H1 (cell line): ENCODE results near the gene ABCD4. TPM values are rescaled to one million over a fixed set of nuclear protein-coding genes. Genes with fewer than 3 reads are reported as not detected.

ENCODE experiments used
- CTCF ChIA-PET: fragments of 300-600 bp; sonication (Branson Sonifier 250); formaldehyde crosslinking; loops from one replicate; lab custom pipeline; 2021; ENCODE audit not compliant: partially characterized antibody; lab: Charles Lee
- POLR2A ChIA-PET: fragments of 300-600 bp; sonication (Branson Sonifier 250); formaldehyde crosslinking; loops from one replicate; lab custom pipeline; 2021; ENCODE audit warnings: inconsistent platforms; ENCODE audit not compliant: partially characterized antibody; lab: Charles Lee
- DNase-seq, 2 experiments: peaks; one replicate each; pipeline versions ENCODE4 v3.0.0 to v3.0.0-alpha.2; 2010 to 2022; ENCODE audit warnings: low spot score in 2 of 2, low read depth in 1 of 2, mixed read lengths in 1 of 2
- FAIRE-seq: peaks from 2 replicates; lab custom pipeline; 2011; peaks lifted over from hg19 to GRCh38; lab: Jason Lieb, UNC
- H2AFZ ChIP-seq: 2 replicates; pipeline ENCODE4 v1.8.1; 2012; ENCODE audit warnings: low read length, inconsistent platforms
- H2AK5ac ChIP-seq: 2 replicates; pipeline ENCODE4 v1.6.1; 2013; ENCODE audit warnings: low read depth, low read length
- H2BK120ac ChIP-seq: replicated peaks from 2 replicates; pipeline ENCODE3; 2013; ENCODE audit warnings: low read depth, low read length, inconsistent platforms
- H2BK12ac ChIP-seq: 2 replicates; pipeline ENCODE4 v1.6.1; 2013; ENCODE audit warnings: low read depth, low read length
- H2BK15ac ChIP-seq: 2 replicates; pipeline ENCODE4 v1.6.1; 2013; ENCODE audit warnings: low read length
- H2BK20ac ChIP-seq: 2 replicates; pipeline ENCODE4 v1.6.1; 2013; ENCODE audit warnings: low read length
- H2BK5ac ChIP-seq: 2 replicates; pipeline ENCODE4 v1.6.1; 2013; ENCODE audit warnings: low read depth, low read length
- H3K14ac ChIP-seq: 2 replicates; pipeline ENCODE4 v1.6.1; 2013; ENCODE audit warnings: inconsistent platforms; ENCODE audit not compliant: insufficient read length
- H3K18ac ChIP-seq: 2 replicates; pipeline ENCODE4 v1.6.1; 2013; ENCODE audit warnings: low read length; ENCODE audit errors: extremely low read depth
- H3K23ac ChIP-seq: 2 replicates; pipeline ENCODE4 v1.6.1; 2013; ENCODE audit warnings: inconsistent platforms; ENCODE audit not compliant: insufficient read length
- H3K23me2 ChIP-seq: 2 replicates; pipeline ENCODE4 v1.6.1; 2013; ENCODE audit warnings: low read depth, low read length
- H3K27ac ChIP-seq: 2 replicates; pipeline ENCODE4 v1.6.1; 2011; ENCODE audit warnings: low read depth, low read length, inconsistent platforms
- H3K27me3 ChIP-seq, 4 experiments: replicated peaks in 1 of 4; 1 replicate in 1 of 4; 2 replicates in 3 of 4; pipeline versions ENCODE4 v1.6.1 to v1.8.1; 2011 to 2013; ENCODE audit warnings: low read length in 3 of 4, mild to moderate bottlenecking in 3 of 4, inconsistent platforms in 2 of 4, mixed read lengths in 2 of 4, moderate library complexity in 1 of 4; ENCODE audit not compliant: control insufficient read depth in 3 of 4, insufficient read depth in 3 of 4; ENCODE audit errors: extremely low read depth in 1 of 4
- H3K36me3 ChIP-seq, 4 experiments: 2 replicates each; pipeline versions ENCODE4 v1.6.1 to v1.8.1; 2011 to 2013; ENCODE audit warnings: mild to moderate bottlenecking in 4 of 4, low read length in 3 of 4, moderate library complexity in 2 of 4, control low read depth in 1 of 4, inconsistent platforms in 1 of 4; ENCODE audit not compliant: insufficient read depth in 4 of 4, control insufficient read depth in 2 of 4
- H3K4ac ChIP-seq: replicated peaks from 2 replicates; pipeline ENCODE3; 2013; ENCODE audit warnings: low read length, low read depth, mixed read lengths, inconsistent platforms; ENCODE audit not compliant: insufficient read length
- H3K4me1 ChIP-seq, 4 experiments: replicated peaks in 1 of 4; 1 replicate in 1 of 4; 2 replicates in 3 of 4; pipeline versions ENCODE4 v1.6.1 to v1.8.1; 2011 to 2013; ENCODE audit warnings: low read length in 3 of 4, inconsistent platforms in 2 of 4, mixed read lengths in 1 of 4; ENCODE audit not compliant: insufficient read depth in 4 of 4, control insufficient read depth in 3 of 4
- H3K4me2 ChIP-seq, 2 experiments: 2 replicates each; pipeline versions ENCODE4 v1.6.1 to v1.8.1; 2011 to 2013; ENCODE audit warnings: low read depth in 2 of 2, low read length in 2 of 2, control low read depth in 1 of 2, inconsistent platforms in 1 of 2, mild to moderate bottlenecking in 1 of 2; ENCODE audit not compliant: insufficient read depth in 1 of 2
- H3K4me3 ChIP-seq, 4 experiments: fragments of 200-600, 300-600 bp in 1 of 4; sonication (generic), shearing (Covaris generic), sonication (Bioruptor Twin) in 1 of 4; 2 replicates each; pipeline versions ENCODE4 v1.5.1 to v1.8.1; 2011 to 2016; ENCODE audit warnings: low read length in 4 of 4, low read depth in 3 of 4, control low read depth in 2 of 4, inconsistent platforms in 2 of 4, mild to moderate bottlenecking in 2 of 4, mixed read lengths in 1 of 4, moderate library complexity in 1 of 4; ENCODE audit not compliant: insufficient read depth in 2 of 4; ENCODE audit errors: extremely low read depth in 1 of 4
- H3K56ac ChIP-seq: replicated peaks from 2 replicates; pipeline ENCODE3; 2013; ENCODE audit warnings: low read depth, mild to moderate bottlenecking, mixed read lengths, low read length, inconsistent platforms; ENCODE audit not compliant: insufficient read length
- H3K79me1 ChIP-seq: 2 replicates; pipeline ENCODE4 v1.6.1; 2013; ENCODE audit warnings: low read depth, low read length, control low read depth
- H3K79me2 ChIP-seq, 2 experiments: 2 replicates each; pipeline versions ENCODE4 v1.6.1 to v1.8.1; 2012 to 2013; ENCODE audit warnings: low read length in 2 of 2, mild to moderate bottlenecking in 2 of 2, inconsistent platforms in 1 of 2; ENCODE audit not compliant: insufficient read depth in 2 of 2, control insufficient read depth in 1 of 2
- H3K9ac ChIP-seq, 4 experiments: replicated peaks in 1 of 4; 1 replicate in 1 of 4; 2 replicates in 3 of 4; pipeline versions ENCODE4 v1.6.1 to v1.8.1; 2011 to 2013; ENCODE audit warnings: low read depth in 3 of 4, low read length in 3 of 4, control low read depth in 2 of 4, mild to moderate bottlenecking in 2 of 4, moderate library complexity in 2 of 4, inconsistent platforms in 1 of 4; ENCODE audit errors: extremely low read depth in 1 of 4
- H3K9me3 ChIP-seq, 2 experiments: 2 replicates each; pipeline versions ENCODE4 v1.6.1 to v1.8.1; 2012 to 2013; ENCODE audit warnings: mild to moderate bottlenecking in 2 of 2, moderate library complexity in 2 of 2, control low read depth in 1 of 2, inconsistent platforms in 1 of 2, low read depth in 1 of 2, low read length in 1 of 2, mixed read lengths in 1 of 2; ENCODE audit not compliant: insufficient read depth in 2 of 2
- H4K20me1 ChIP-seq, 2 experiments: replicated peaks in 1 of 2; 2 replicates each; pipeline versions ENCODE3 to v1.8.1; 2011 to 2013; ENCODE audit warnings: inconsistent platforms in 2 of 2, low read length in 2 of 2, mild to moderate bottlenecking in 1 of 2; ENCODE audit not compliant: insufficient read depth in 2 of 2, control insufficient read depth in 1 of 2
- H4K5ac ChIP-seq: 2 replicates; pipeline ENCODE4 v1.6.1; 2013; ENCODE audit warnings: low read length, low read depth, mixed read lengths, inconsistent platforms; ENCODE audit not compliant: insufficient read length
- H4K8ac ChIP-seq: 2 replicates; pipeline ENCODE4 v1.8.0; 2013; ENCODE audit warnings: mild to moderate bottlenecking, moderate library complexity, low read length, inconsistent platforms; ENCODE audit not compliant: insufficient read depth; ENCODE audit errors: extremely low read depth
- H4K91ac ChIP-seq: replicated peaks from 2 replicates; pipeline ENCODE3; 2013; ENCODE audit warnings: low read length, mixed read lengths, inconsistent platforms; ENCODE audit not compliant: insufficient read length
- CBX5 ChIP-seq: fragments of 300-800, 300-1000 bp; sonication (generic); IDR thresholded peaks from 2 replicates; pipeline ENCODE4 v1.7.1; 2016; ENCODE audit warnings: antibody characterized with exemption, low read length, low read depth
- MAX ChIP-seq: IDR thresholded peaks from 2 replicates; pipeline ENCODE4 v1.6.1; 2012; ENCODE audit warnings: inconsistent platforms
- POU5F1 ChIP-seq: IDR thresholded peaks from 2 replicates; pipeline ENCODE4 v1.6.1; 2011; ENCODE audit warnings: low read depth, mild to moderate bottlenecking, low read length, moderate library complexity
- RFX5 ChIP-seq: IDR thresholded peaks from 2 replicates; pipeline ENCODE4 v1.6.1; 2011; ENCODE audit warnings: low read depth, low read length, improper control_type of control experiment, borderline replicate concordance
- WGBS, 2 experiments: shearing (Covaris generic) in 1 of 2; methylation state at CpG; one replicate each; pipeline versions ENCODE4 v1.1.6 to v1.1.7; 2013 to 2015; ENCODE audit warnings: low lambda C conversion rate in 2 of 2, mixed read lengths in 2 of 2, inconsistent platforms in 1 of 2, low coverage in 1 of 2, missing lambda C conversion rate in 1 of 2; ENCODE audit not compliant: insufficient replicate concordance in 2 of 2, insufficient coverage in 1 of 2, insufficient read length in 1 of 2; ENCODE audit errors: extremely low coverage in 1 of 2, missing lambda C conversion rate in 1 of 2; 5-methylcytosine and 5-hydroxymethylcytosine counted together
- polyA plus RNA-seq, 7 experiments: library from polyadenylated mRNA; depleted of rRNA in 3 of 7; stranded (reverse) in 5 of 7; unstranded in 2 of 7; fragments of >200 nt in 5 of 7; fragments of 200-250 nt in 2 of 7; gene quantifications; 1 replicate in 5 of 7; 2 replicates in 1 of 7; 4 replicates in 1 of 7; pipeline versions ENCODE4 v1.2.1 to v1.2.3, GENCODE V29; 2011 to 2013; ENCODE audit warnings: missing spikeins in 2 of 7, mixed read lengths in 2 of 7
- total RNA-seq: library from RNA; stranded (reverse); fragmentation: NEBNext Ultra II Directional; extraction: Animal tissue kit (Norgen Biotek cat#: 25700); gene quantifications from 2 replicates; pipeline ENCODE4 v1.2.1, GENCODE V29; 2021

ABCD4 gene
- total and polyA plus RNA-seq, 2 of the 8 experiments (the other 6 are each of a cell fraction or from before 2014, with no cell fraction given) = 47.9 to 97.7 TPM

GRCh38 chr14:74293606-74294005, 9.1 kb downstream of the ABCD4 start:
- 0 out of 7 replicates have a peak, but pooled peaks cover 0 to 2% (median 0%) of the 10 kb centered on the region in 4 experiments for H3K4me1 ChIP-seq
- H3K36me3 ChIP-seq = peaks cover 30 to 76% (median 49%) of the 10 kb centered on the region in 4 experiments
- H4K5ac ChIP-seq = no peak overlapping the region
- H3K14ac ChIP-seq = no peak overlapping the region
- H3K23ac ChIP-seq = no peak overlapping the region
- TF ChIP-seq RFX5 (no peak), CBX5 (no peak), MAX (no peak), POU5F1 (no peak)
- H3K4me2 ChIP-seq = no peak overlapping the region
- ChIA-PET CTCF (interaction anchor here (0.6 to 15.9 kb wide), 39 partner anchors 12 to 553 kb away, joined by 3 to 214 read pairs (median 6); partner anchors contain the start of genes ABCD4 and VRTN), POLR2A (interaction anchor here (0.6 to 2.4 kb wide), 7 partner anchors 9 to 438 kb away, joined by 3 to 16 read pairs (median 6); partner anchors contain the start of genes ABCD4 and VRTN)
- no peak overlapping the region for H2BK12ac ChIP-seq
- peaks cover 15% of the 10 kb centered on the region; the same call in 1 of the 2 replicates for H3K79me1 ChIP-seq
- no peak overlapping the region for H2AFZ ChIP-seq
- H3K27ac ChIP-seq = no peak overlapping the region
- peaks cover 16 to 36% of the 10 kb centered on the region in 2 experiments for H4K20me1 ChIP-seq
- no peak overlapping the region for H4K8ac ChIP-seq
- no peak overlapping the region for H2BK120ac ChIP-seq
- H3K9ac ChIP-seq = no peak overlapping the region
- no peaks in the 10 kb centered on the region for H3K23me2 ChIP-seq
- H3K4me3 ChIP-seq = no peak overlapping the region
- H2AK5ac ChIP-seq = no peak overlapping the region
- no peak for FAIRE-seq
- DNase-seq = no peak
- no peak overlapping the region for H3K56ac ChIP-seq
- WGBS, 2 experiments = 97% methylated on average over 2 of the region's 2 CpGs; no CpG with 5 or more reads in 1 of the 2 experiments
- no peaks in the 10 kb centered on the region for H3K27me3 ChIP-seq
- no peak overlapping the region for H3K4ac ChIP-seq
- no peak overlapping the region for H2BK15ac ChIP-seq
- H4K91ac ChIP-seq = no peak overlapping the region
- H3K79me2 ChIP-seq = peaks cover 0 to 38% of the 10 kb centered on the region in 2 experiments; a peak in 2 of 4 replicates
- H2BK5ac ChIP-seq = no peak overlapping the region
- H2BK20ac ChIP-seq = no peak overlapping the region
- H3K18ac ChIP-seq = no peak overlapping the region
- H3K9me3 ChIP-seq = no peaks in the 10 kb centered on the region
